ELR (cell line): Measurements from ENCODE around the gene LRRTM3.

ENCODE experiments used
- DNase-seq: peaks from one replicate; pipeline ENCODE4 v3.0.0-alpha.2; 2015; ENCODE audit warnings: low read depth

The LRRTM3 gene

DNA sequence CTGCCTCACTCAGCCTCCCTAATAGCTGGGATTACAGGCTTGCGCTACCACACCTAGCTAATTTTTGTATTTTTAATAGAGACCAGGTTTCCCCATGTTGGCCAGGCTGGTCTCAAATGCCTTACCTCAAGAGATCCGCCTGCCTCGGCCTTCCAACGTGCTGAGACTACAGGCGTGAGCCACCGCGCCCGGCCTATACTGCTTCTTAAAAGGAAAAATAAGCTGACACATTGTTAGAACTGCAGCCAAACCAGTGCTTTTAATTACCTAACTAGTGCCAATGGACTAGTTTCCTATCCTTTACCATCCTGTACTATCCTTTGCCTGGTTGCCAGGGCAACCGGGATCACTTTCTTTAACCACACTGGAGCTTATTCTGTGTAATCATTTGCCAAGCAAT lies 108.0 kb downstream of the LRRTM3 start:
- no peak for DNase-seq

- DNase-seq, result no peak
Observed at GRCh38 chr10:67036808-67037207, 111.0 kb downstream of the LRRTM3 start.

- no peak for DNase-seq
Observed at GRCh38 chr10:67043041-67043440, 117.2 kb downstream of the LRRTM3 start.

DNA sequence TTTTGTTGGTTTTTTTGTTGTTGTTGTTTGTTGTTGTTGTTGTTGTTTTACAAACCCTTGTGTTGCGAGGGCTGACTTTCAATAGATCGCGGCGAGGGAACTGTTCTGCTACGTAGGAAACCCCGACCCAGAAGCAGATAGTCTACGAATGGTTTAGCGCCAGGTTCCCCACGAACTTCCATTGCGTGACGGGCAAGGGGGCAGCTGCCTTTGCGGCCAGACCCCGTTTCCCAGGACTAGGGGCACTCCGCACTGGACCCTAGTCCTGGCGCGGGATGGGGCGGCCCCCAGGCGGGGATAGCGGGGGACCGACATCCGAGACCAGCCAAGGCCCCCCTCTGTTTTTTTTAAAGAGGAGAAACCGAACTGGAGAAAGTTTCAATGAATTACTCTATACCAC lies 119.6 kb downstream of the LRRTM3 start:
- DNase-seq, result no peak

DNA sequence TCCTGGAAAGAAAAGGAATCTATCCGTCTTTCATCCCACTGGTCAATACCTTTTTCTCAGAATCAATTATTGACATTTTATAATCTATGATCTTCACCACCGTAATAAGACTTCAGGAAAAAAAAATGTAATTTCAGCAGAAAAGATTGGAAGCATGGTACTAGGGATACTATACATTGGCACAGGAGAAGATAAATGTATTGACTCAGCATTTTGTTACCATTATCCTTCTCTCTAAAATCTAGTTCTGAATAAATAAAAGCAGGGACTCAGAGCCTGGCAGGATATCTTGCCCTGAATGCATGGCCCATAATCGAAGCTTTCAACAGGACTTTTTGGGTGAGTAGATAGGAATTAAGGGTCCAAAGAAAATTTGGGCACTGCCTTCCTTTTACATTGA lies 120.7 kb downstream of the LRRTM3 start:
- no peak for DNase-seq

DNA sequence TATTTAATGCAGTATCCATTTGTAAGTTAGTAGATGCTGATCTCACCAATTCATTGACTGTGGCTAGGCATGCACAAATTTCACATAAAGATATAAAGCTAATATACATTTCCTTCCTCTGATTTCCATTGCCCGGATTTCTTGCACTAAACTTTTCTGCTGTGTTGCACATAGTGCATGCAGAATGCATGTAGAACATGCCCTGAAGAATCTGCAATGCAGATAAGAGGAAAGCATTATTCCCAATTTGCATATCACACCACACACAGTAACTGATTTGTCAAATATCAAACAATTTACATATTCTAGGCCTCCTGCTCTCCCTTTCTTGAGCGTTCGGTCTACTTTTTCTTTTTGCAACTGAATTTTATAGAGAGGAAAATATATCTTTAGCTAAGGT lies 124.2 kb downstream of the LRRTM3 start:
- DNase-seq, result no peak

DNA sequence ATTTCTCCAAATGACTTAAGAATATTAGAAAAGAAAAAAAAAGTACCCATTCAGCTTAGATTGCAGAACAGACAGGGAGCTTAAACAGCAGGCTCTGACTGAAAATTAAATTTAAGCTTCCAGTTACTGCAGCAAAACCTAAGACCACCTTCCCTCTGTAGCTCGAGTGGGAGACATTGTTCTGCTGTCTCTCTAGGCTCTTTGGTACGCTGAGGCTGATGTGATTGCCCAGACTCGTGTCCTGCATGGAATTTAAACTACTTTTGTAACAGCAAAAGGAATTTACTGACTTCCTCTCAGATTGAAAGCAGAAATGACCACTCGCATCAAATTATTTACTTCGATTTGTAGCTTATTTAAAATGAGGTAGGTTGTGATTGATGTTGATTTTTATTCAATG lies 124.6 kb downstream of the LRRTM3 start:
- no peak for DNase-seq

- no peak for DNase-seq
Observed at GRCh38 chr10:67072654-67073053, 146.8 kb downstream of the LRRTM3 start.

GRCh38 chr10:67075491-67075971 lies 149.7 kb downstream of the LRRTM3 start:
- DNase-seq, result no peak

GRCh38 chr10:67076144-67076543 lies 150.3 kb downstream of the LRRTM3 start:
- DNase-seq, result no peak

- DNase-seq, result no peak
Observed at GRCh38 chr10:67077376-67077775, 151.5 kb downstream of the LRRTM3 start.

GRCh38 chr10:67079126-67079525 lies 153.3 kb downstream of the LRRTM3 start:
- DNase-seq, result no peak

GRCh38 chr10:67086327-67087134 lies 160.7 kb downstream of the LRRTM3 start:
- DNase-seq, result no peak

GRCh38 chr10:67087135-67087425 lies 161.2 kb downstream of the LRRTM3 start:
- no peak for DNase-seq

GRCh38 chr10:67088036-67088435 lies 162.2 kb downstream of the LRRTM3 start:
- no peak for DNase-seq

GRCh38 chr10:67095531-67095930 lies 169.7 kb downstream of the LRRTM3 start:
- no peak for DNase-seq

- no peak for DNase-seq
Observed at GRCh38 chr10:67098461-67098860, 172.6 kb downstream of the LRRTM3 start.

DNA sequence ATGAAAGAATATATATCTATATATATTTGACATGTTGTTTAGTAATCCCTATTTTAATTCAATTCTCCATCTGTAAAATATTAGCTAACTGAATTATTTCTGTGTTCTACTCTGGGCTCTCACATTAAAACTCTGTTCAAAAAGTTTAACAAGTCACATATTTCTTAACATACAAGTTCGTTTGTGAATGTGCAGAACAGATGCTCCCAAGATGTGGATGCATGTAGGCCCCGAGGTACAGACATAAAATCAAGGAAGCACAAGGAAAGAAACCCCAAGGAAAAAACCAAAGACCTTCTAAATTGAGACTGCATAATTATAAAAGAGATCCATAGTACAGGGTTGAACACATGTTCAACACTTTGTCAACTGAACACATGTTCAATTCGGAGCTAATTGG lies 175.1 kb downstream of the LRRTM3 start:
- DNase-seq, result no peak

GRCh38 chr10:67107670-67108069 lies 181.8 kb downstream of the LRRTM3 start:
- DNase-seq, result no peak

DNA sequence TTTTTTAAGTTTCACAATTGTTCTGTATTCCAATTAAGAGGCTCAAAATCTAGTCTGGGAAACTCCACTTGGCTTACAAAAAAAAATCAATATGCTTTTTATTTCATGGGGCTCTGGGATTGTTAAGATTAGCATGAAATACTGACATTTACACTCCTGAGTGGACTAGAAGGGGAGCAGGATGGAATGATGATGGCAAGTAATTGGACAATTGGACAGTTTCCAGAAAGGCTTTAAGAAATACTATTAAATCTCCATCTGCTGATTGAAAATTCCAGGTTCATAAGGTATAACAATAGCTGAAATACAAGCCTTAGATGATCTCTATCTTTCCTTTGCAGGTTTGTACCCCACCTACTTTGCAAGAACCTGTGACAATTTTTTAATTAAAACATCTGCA lies 184.4 kb downstream of the LRRTM3 start:
- DNase-seq, result no peak

DNA sequence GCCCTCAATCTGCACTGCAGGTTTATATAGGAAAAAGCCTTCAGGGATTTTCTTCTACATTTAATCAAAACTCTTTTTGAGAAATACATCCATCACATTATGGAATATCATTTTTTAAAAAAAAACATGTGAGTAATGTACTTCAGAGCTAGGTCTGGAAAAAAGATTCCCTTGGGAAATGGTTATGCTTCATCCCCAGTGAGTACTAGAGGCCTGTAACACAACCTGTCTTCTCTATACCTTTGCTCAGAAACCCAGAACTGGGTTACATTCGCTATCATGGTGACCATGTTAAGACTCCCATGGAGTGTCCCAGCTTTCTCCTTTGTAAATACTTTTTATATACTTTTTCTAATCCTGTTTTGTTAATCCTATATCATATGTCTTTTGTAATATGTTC lies 186.9 kb downstream of the LRRTM3 start:
- no peak for DNase-seq

DNA sequence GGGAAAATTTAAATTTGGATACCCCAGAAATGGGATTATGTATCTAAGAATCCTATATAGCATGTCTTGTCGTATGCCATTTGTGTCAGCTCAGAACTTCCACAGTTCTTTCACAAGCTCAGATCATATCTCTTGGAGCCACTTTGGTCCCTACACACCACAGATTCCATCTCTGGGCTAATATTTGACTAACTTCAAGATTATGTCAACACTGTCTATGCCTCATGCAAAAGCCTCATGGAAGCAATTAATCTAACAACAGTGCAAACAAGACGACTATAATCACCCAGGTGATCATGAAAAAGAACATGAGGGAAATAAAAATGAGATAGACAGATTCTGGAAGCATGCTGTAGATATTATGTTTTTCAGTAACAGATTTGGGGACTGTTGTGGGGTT lies 189.1 kb downstream of the LRRTM3 start:
- no peak for DNase-seq

DNA sequence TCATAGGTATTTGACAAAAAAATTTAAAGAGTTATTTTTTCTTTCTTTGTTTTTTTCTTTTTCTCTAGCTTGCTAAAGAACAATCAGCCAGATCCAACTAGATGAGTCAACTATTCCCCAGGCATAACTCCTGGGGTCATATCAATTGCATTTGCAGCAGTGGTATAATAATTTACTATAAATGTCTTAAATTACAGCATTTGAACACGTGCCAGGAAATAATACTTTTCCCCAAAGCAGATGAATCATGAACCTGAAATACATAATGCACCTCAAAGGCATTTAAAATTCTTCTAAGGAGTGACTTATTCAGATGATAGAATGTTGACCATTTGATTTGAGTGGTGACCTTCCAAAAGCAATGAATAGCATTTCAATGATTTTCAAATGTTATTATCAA lies 190.1 kb downstream of the LRRTM3 start:
- DNase-seq, result no peak

GRCh38 chr10:67119651-67120050 lies 193.8 kb downstream of the LRRTM3 start:
- no peak for DNase-seq
